ENCODE data around the gene ACBD4. TPM values are rescaled to one million over a fixed set of nuclear protein-coding genes. Genes with fewer than 3 reads are reported as not detected.

The ACBD4 gene
- total and polyA plus RNA-seq, 2 of the 13 experiments (the other 11 are each of a cell fraction or from before 2014, with no cell fraction given), result 16.1 to 26.9 TPM

DNA sequence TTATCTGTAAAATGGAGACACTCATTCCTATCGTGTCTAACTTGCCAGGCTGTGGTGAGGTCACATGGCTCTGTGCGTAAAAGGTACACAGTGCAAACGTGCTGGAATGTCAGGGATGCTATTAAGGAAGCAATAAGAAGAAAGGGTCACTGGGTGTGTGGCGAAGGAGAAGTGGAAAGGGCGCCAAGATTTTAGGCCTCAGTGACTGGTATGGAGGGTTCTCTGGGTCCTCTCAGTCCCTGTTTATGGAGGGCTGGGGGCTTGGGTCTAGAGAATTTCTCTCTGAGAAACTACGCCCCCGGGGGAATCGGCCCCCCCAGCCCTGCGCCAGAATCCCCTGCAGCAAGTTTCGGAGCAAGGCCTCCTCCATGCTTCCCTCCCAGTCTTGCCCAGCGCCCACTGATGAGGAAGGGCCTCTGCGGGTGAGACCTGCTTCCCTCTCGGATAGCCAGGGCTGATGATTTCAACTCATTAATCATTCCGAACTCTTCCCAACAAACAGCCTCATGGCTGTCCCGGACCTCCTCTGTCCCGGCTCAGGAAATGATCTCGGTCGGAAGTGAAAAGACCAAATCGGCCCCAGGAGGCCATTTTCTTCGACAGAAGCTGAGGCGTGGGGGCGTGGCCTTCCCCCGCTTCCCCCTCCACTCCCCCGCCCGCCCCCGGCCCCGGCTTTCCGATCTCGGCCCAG is 11.5 kb downstream of the ACBD4 start (continued):
- no peak for TF ChIP-seq SNRNP70 (IDR thresholded peaks at IDR 0.05; ENCODE audit: low read depth, low read length)
- TF ChIP-seq ZNF335 (CRISPR knock-in tag; IDR thresholded peaks at IDR 0.05), result no peak
- no peak for TF ChIP-seq ZNF567 (CRISPR knock-in tag; IDR thresholded peaks at IDR 0.05; ENCODE audit: borderline replicate concordance)
- TF ChIP-seq, protein P1, sequence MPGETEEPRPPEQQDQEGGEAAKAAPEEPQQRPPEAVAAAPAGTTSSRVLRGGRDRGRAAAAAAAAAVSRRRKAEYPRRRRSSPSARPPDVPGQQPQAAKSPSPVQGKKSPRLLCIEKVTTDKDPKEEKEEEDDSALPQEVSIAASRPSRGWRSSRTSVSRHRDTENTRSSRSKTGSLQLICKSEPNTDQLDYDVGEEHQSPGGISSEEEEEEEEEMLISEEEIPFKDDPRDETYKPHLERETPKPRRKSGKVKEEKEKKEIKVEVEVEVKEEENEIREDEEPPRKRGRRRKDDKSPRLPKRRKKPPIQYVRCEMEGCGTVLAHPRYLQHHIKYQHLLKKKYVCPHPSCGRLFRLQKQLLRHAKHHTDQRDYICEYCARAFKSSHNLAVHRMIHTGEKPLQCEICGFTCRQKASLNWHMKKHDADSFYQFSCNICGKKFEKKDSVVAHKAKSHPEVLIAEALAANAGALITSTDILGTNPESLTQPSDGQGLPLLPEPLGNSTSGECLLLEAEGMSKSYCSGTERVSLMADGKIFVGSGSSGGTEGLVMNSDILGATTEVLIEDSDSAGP (CRISPR knock-in tag; IDR thresholded peaks at IDR 0.05; ENCODE audit: borderline replicate concordance), result no peak
- TF ChIP-seq ZNF274 (CRISPR knock-in tag; IDR thresholded peaks at IDR 0.05), result no peak
- no peak for TF ChIP-seq MED1 (CRISPR knock-in tag; IDR thresholded peaks at IDR 0.05)
- TF ChIP-seq, protein P2, sequence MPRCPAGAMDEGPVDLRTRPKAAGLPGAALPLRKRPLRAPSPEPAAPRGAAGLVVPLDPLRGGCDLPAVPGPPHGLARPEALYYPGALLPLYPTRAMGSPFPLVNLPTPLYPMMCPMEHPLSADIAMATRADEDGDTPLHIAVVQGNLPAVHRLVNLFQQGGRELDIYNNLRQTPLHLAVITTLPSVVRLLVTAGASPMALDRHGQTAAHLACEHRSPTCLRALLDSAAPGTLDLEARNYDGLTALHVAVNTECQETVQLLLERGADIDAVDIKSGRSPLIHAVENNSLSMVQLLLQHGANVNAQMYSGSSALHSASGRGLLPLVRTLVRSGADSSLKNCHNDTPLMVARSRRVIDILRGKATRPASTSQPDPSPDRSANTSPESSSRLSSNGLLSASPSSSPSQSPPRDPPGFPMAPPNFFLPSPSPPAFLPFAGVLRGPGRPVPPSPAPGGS (CRISPR knock-in tag; IDR thresholded peaks at IDR 0.05), result no peak
- TF ChIP-seq CHCHD3 (CRISPR knock-in tag; IDR thresholded peaks at IDR 0.05), result peak; percentile 40; the same call in 1 of the 2 replicates
- TF ChIP-seq, protein P3, sequence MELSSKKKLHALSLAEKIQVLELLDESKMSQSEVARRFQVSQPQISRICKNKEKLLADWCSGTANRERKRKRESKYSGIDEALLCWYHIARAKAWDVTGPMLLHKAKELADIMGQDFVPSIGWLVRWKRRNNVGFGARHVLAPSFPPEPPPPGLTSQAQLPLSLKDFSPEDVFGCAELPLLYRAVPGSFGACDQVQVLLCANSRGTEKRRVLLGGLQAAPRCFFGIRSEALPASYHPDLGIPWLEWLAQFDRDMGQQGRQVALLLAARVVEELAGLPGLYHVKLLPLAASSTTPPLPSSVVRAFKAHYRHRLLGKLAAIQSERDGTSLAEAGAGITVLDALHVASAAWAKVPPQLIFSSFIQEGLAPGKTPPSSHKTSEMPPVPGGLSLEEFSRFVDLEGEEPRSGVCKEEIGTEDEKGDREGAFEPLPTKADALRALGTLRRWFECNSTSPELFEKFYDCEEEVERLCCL (CRISPR knock-in tag; IDR thresholded peaks at IDR 0.05; ENCODE audit: borderline replicate concordance), result no peak
- TF ChIP-seq, protein P4, sequence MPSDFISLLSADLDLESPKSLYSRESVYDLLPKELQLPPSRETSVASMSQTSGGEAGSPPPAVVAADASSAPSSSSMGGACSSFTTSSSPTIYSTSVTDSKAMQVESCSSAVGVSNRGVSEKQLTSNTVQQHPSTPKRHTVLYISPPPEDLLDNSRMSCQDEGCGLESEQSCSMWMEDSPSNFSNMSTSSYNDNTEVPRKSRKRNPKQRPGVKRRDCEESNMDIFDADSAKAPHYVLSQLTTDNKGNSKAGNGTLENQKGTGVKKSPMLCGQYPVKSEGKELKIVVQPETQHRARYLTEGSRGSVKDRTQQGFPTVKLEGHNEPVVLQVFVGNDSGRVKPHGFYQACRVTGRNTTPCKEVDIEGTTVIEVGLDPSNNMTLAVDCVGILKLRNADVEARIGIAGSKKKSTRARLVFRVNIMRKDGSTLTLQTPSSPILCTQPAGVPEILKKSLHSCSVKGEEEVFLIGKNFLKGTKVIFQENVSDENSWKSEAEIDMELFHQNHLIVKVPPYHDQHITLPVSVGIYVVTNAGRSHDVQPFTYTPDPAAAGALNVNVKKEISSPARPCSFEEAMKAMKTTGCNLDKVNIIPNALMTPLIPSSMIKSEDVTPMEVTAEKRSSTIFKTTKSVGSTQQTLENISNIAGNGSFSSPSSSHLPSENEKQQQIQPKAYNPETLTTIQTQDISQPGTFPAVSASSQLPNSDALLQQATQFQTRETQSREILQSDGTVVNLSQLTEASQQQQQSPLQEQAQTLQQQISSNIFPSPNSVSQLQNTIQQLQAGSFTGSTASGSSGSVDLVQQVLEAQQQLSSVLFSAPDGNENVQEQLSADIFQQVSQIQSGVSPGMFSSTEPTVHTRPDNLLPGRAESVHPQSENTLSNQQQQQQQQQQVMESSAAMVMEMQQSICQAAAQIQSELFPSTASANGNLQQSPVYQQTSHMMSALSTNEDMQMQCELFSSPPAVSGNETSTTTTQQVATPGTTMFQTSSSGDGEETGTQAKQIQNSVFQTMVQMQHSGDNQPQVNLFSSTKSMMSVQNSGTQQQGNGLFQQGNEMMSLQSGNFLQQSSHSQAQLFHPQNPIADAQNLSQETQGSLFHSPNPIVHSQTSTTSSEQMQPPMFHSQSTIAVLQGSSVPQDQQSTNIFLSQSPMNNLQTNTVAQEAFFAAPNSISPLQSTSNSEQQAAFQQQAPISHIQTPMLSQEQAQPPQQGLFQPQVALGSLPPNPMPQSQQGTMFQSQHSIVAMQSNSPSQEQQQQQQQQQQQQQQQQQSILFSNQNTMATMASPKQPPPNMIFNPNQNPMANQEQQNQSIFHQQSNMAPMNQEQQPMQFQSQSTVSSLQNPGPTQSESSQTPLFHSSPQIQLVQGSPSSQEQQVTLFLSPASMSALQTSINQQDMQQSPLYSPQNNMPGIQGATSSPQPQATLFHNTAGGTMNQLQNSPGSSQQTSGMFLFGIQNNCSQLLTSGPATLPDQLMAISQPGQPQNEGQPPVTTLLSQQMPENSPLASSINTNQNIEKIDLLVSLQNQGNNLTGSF (CRISPR knock-in tag; IDR thresholded peaks at IDR 0.05), result no peak
- no peak for TF ChIP-seq ZNF263 (CRISPR knock-in tag; IDR thresholded peaks at IDR 0.05)
- TF ChIP-seq, protein P5, sequence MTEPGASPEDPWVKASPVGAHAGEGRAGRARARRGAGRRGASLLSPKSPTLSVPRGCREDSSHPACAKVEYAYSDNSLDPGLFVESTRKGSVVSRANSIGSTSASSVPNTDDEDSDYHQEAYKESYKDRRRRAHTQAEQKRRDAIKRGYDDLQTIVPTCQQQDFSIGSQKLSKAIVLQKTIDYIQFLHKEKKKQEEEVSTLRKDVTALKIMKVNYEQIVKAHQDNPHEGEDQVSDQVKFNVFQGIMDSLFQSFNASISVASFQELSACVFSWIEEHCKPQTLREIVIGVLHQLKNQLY (CRISPR knock-in tag; IDR thresholded peaks at IDR 0.05), result no peak
- no peak for TF ChIP-seq MAFK (conservative IDR thresholded peaks at IDR 0.05 in 1 of 2, IDR thresholded peaks at IDR 0.05 in 1 of 2; ENCODE audit: low read length in 2 of 2)
- TF ChIP-seq ZEB1 (IDR thresholded peaks at IDR 0.05; ENCODE audit: insufficient replicate concordance, low read depth), result no peak
- TF ChIP-seq ZNF205 (CRISPR knock-in tag; IDR thresholded peaks at IDR 0.05), result no peak
- no peak for TF ChIP-seq GTF3A (CRISPR knock-in tag; conservative IDR thresholded peaks at IDR 0.05)
- TF ChIP-seq, protein P6, sequence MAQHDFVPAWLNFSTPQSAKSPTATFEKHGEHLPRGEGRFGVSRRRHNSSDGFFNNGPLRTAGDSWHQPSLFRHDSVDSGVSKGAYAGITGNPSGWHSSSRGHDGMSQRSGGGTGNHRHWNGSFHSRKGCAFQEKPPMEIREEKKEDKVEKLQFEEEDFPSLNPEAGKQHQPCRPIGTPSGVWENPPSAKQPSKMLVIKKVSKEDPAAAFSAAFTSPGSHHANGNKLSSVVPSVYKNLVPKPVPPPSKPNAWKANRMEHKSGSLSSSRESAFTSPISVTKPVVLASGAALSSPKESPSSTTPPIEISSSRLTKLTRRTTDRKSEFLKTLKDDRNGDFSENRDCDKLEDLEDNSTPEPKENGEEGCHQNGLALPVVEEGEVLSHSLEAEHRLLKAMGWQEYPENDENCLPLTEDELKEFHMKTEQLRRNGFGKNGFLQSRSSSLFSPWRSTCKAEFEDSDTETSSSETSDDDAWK (CRISPR knock-in tag; IDR thresholded peaks at IDR 0.05), result no peak
- TF ChIP-seq RFXAP (CRISPR knock-in tag; IDR thresholded peaks at IDR 0.05; ENCODE audit: borderline replicate concordance), result no peak
